Activated B cell treated with CpG ODN at 0.5 μM for 24 hours (primary cell): ENCODE measurements around the gene ZNF341. TPM values are rescaled to one million over a fixed set of nuclear protein-coding genes. Genes with fewer than 3 reads are reported as not detected.
A peak's percentile ranks its signal among the peaks of the same experiment; 100 is the strongest.

Experiments
- ATAC-seq: fragments of 200-7000 bp; cut with Tn5 transposase; one replicate; pipeline ENCODE4 v1.10.0; 2021; ENCODE audit warnings: low read depth, mild to moderate bottlenecking, moderate library complexity
- CTCF ChIA-PET: fragments of 350-600 bp; sonication (Branson Sonifier 250); formaldehyde crosslinking; loops from one replicate; lab custom pipeline; 2021; ENCODE audit warnings: antibody characterized with exemption; lab: Charles Lee
- POLR2A ChIA-PET: fragments of 350-600 bp; sonication (Branson Sonifier 250); formaldehyde crosslinking; loops from one replicate; lab custom pipeline; 2021; ENCODE audit warnings: antibody characterized with exemption; lab: Charles Lee
- DNase-seq: peaks from one replicate; pipeline ENCODE4 v3.0.0; 2022
- H3K27ac Mint-ChIP-seq: one replicate; pipeline ENCODE4 v1.8.0; 2020; ENCODE audit warnings: mixed read lengths
- H3K27me3 Mint-ChIP-seq: one replicate; pipeline ENCODE4 v1.8.0; 2021; ENCODE audit warnings: mixed read lengths
- H3K36me3 Mint-ChIP-seq: one replicate; pipeline ENCODE4 v1.8.0; 2021; ENCODE audit warnings: low read depth, mixed read lengths
- H3K4me1 Mint-ChIP-seq: one replicate; pipeline ENCODE4 v1.8.0; 2021; ENCODE audit warnings: mixed read lengths
- H3K4me3 Mint-ChIP-seq: one replicate; pipeline ENCODE4 v1.8.0; 2020; ENCODE audit warnings: mild to moderate bottlenecking, mixed read lengths
- H3K9me3 Mint-ChIP-seq: one replicate; pipeline ENCODE4 v1.8.0; 2020; ENCODE audit warnings: mixed read lengths
- CTCF ChIP-seq: fragments of 200-600 bp; IDR thresholded peaks from one replicate; pipeline ENCODE4 v1.8.0; 2022; ENCODE audit warnings: antibody characterized with exemption, mild to moderate bottlenecking
- intact Hi-C: fragments of 100-400 bp; cut with micrococcal nuclease; formaldehyde crosslinking; loops from one replicate; pipeline ENCODE4 v1.15.1; 2024
- total RNA-seq: library from RNA; stranded (reverse); gene quantifications from 2 replicates; pipeline ENCODE4 v1.2.3, GENCODE V29; 2022

Gene ZNF341
- total RNA-seq, 1 donor from 2014 or later = 10.1 TPM

GRCh38 chr20:33769043-33769442, 37.2 kb downstream of the ZNF341 start:
- CTCF ChIA-PET = interaction anchor here (0.9 kb wide), 1 partner anchor 301 kb away, joined by 3 read pairs; no protein-coding TSS in a partner anchor
- no peaks in the 10 kb centered on the region for H3K27me3 Mint-ChIP-seq
- peaks cover 28% of the 10 kb centered on the region for H3K36me3 Mint-ChIP-seq
- H3K4me3 Mint-ChIP-seq = no peak overlapping the region
- POLR2A ChIA-PET = no interaction called here
- intact Hi-C loops = no loop called here
- peaks cover 29% of the 10 kb centered on the region for H3K4me1 Mint-ChIP-seq
- TF ChIP-seq CTCF = no peak
- no peaks in the 10 kb centered on the region for H3K9me3 Mint-ChIP-seq
- DNase-seq (no peak), ATAC-seq (no peak)
- H3K27ac Mint-ChIP-seq = no peak overlapping the region

GRCh38 chr20:33770005-33770404, 38.2 kb downstream of the ZNF341 start:
- peak overlapping the region; percentile 45 for H3K4me3 Mint-ChIP-seq
- ATAC-seq (peak; percentile 40), DNase-seq (no peak)
- CTCF ChIA-PET = interaction anchor here (0.6 to 1.7 kb wide), 5 partner anchors 35 to 300 kb away, joined by 3 to 6 read pairs (median 3); no protein-coding TSS in a partner anchor
- no peak for TF ChIP-seq CTCF
- H3K27me3 Mint-ChIP-seq = no peaks in the 10 kb centered on the region
- H3K9me3 Mint-ChIP-seq = no peaks in the 10 kb centered on the region
- peaks cover 27% of the 10 kb centered on the region for H3K36me3 Mint-ChIP-seq
- peak overlapping the region; percentile 46 for H3K27ac Mint-ChIP-seq
- peaks cover 39% of the 10 kb centered on the region for H3K4me1 Mint-ChIP-seq
- intact Hi-C loops = loop anchor here (1.0 to 2.0 kb wide), 3 partner anchors 89 to 359 kb away; no protein-coding TSS in a partner anchor
- POLR2A ChIA-PET = interaction anchor here (1.0 kb wide), 1 partner anchor 9 kb away, joined by 4 read pairs; no protein-coding TSS in a partner anchor

GRCh38 chr20:33771938-33772337, 40.1 kb downstream of the ZNF341 start:
- Mint-ChIP-seq H3K4me3 (no peak overlapping the region), H3K36me3 (peaks cover 23% of the 10 kb centered on the region), H3K4me1 (peaks cover 52% of the 10 kb centered on the region), H3K27ac (peak overlapping the region; percentile 93), H3K9me3 (no peaks in the 10 kb centered on the region), H3K27me3 (no peaks in the 10 kb centered on the region)
- DNase-seq (no peak), ATAC-seq (no peak)
- CTCF ChIA-PET = no interaction called here
- intact Hi-C loops = loop anchor here (2.0 kb wide), 1 partner anchor 87 kb away; no protein-coding TSS in a partner anchor
- no peak for TF ChIP-seq CTCF
- POLR2A ChIA-PET = interaction anchor here (1.1 to 2.9 kb wide), 3 partner anchors 39 to 40 kb away, joined by 3 to 7 read pairs (median 6); partner anchors contain the start of gene CHMP4B

GRCh38 chr20:33772439-33772838, 40.6 kb downstream of the ZNF341 start:
- ChIA-PET CTCF (interaction anchor here (0.8 to 1.2 kb wide), 2 partner anchors 16 to 40 kb away, joined by 3 to 4 read pairs; no protein-coding TSS in a partner anchor), POLR2A (interaction anchor here (1.1 to 2.9 kb wide), 3 partner anchors 39 to 40 kb away, joined by 3 to 7 read pairs (median 6); partner anchors contain the start of gene CHMP4B)
- TF ChIP-seq CTCF = no peak
- H3K36me3 Mint-ChIP-seq = peaks cover 23% of the 10 kb centered on the region
- peak overlapping the region; percentile 93 for H3K27ac Mint-ChIP-seq
- ATAC-seq (no peak), DNase-seq (no peak)
- peaks cover 53% of the 10 kb centered on the region for H3K4me1 Mint-ChIP-seq
- H3K9me3 Mint-ChIP-seq = no peaks in the 10 kb centered on the region
- intact Hi-C loops = no loop called here
- peak overlapping the region; percentile 42 for H3K4me3 Mint-ChIP-seq
- H3K27me3 Mint-ChIP-seq = no peaks in the 10 kb centered on the region

GRCh38 chr20:33773412-33774089, 41.8 kb downstream of the ZNF341 start:
- Mint-ChIP-seq H3K36me3 (peaks cover 16% of the 10 kb centered on the region), H3K27me3 (no peaks in the 10 kb centered on the region), H3K27ac (peak overlapping the region; percentile 93), H3K9me3 (no peaks in the 10 kb centered on the region), H3K4me1 (peaks cover 64% of the 10 kb centered on the region), H3K4me3 (peak overlapping the region; percentile 41)
- TF ChIP-seq CTCF = no peak
- ChIA-PET POLR2A (interaction anchor here (0.6 to 7.5 kb wide), 8 partner anchors 17 to 1995 kb away, joined by 3 to 102 read pairs (median 7); partner anchors contain the start of genes CHMP4B and ZNF341), CTCF (interaction anchor here (1.2 kb wide), 1 partner anchor 41 kb away, joined by 4 read pairs; no protein-coding TSS in a partner anchor)
- intact Hi-C loops = loop anchor here (1.0 kb wide), 2 partner anchors 38 to 41 kb away; partner anchors contain the start of gene CHMP4B
- DNase-seq = no peak
- peak; percentile 65 for ATAC-seq
